Measurements from ENCODE around the gene PYDC2.
"Not testable (repeated sequence)": the region's sequence is repeated elsewhere in the genome, so short reads cannot be mapped to it uniquely, and the experiment has no call there.

The PYDC2 gene

DNA sequence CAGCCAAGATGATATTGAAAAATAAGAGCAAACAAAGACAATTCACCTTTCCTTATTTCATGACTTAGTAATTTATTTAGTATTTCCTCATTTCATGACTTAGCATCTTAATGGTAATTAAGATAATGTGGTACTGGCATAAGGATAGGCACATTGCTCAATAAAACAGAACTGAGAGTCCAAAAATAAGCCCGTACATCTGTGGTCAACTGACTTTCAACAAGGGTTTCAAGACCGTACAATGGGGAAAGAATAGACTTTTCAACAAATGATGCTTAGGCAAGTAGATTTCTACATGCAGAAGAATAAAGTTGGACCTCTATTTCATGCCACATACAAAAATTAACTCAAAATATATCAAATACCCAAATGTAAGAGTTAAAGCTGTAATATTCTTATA is 603 bp upstream of the PYDC2 start:
- in situ Hi-C loops (cut with HindIII; ENCODE audit: low sequenced_read_pairs), result no loop called here

DNA sequence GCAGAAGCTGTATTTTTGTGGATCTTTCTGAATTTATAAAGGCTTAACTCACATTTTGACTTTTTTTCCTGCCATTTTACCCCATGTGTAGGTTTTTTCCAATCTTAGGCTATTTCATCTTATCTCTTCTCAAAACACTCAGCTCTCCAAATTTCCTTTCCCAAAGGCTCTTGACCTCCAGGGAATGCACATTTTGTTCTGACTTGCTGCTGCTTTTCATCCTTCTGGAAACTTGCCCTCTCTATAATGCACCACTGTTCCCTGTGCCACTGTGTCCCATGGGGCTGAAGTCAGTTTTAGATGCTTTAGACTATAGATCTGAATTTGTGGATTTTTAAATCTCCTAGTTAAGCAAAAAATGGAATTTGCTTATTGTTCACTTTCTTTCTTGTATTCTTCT is 9.1 kb downstream of the PYDC2 start:
- in situ Hi-C loops (cut with HindIII; ENCODE audit: low sequenced_read_pairs), result no loop called here

DNA sequence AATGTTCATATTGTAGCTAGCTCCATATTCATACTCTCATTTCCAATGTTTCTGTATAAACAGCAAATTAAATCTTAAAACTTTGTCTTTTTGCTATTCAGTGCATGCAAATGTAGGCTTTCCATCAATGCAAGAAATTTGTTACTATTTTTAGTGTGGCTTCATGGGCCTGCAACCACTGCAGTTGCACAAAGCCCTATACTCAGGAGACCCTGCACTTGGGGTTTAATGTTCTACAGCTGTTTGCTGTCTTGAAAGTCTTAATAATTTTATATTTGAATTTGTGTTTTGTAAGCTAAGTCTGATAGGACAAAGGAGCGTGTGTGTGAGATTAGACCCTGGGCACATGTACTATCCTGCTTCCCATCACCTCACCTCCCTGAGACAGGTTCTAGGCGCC is 9.6 kb downstream of the PYDC2 start:
- in situ Hi-C loops (cut with HindIII; ENCODE audit: low sequenced_read_pairs), result no loop called here

DNA sequence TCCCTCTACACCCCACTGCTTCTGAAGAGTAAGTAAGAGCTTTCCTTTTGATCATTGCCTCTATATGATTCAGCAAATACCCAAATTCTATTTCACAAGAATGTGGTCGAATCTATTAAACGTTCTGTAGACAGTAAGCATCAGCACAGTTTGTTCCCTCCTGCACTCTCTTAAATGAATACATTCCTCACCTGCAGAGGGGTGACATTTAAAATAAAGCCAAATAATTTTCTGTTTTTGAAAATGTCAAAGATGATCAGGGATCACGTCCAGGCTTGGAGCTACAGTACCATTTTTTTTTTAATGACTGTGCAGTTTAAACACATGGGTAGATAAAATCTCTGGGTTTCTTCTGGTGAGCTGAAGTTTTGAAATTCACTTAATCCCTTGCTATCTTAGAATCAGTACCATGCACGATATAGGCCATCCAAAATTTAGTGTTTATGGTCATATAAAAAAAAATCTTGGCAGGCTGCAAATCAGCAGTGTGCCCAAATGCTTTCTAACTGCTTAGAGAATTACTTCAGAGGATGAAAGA is 12.8 kb downstream of the PYDC2 start:
- in situ Hi-C loops (cut with HindIII; ENCODE audit: low sequenced_read_pairs), result no loop called here

DNA sequence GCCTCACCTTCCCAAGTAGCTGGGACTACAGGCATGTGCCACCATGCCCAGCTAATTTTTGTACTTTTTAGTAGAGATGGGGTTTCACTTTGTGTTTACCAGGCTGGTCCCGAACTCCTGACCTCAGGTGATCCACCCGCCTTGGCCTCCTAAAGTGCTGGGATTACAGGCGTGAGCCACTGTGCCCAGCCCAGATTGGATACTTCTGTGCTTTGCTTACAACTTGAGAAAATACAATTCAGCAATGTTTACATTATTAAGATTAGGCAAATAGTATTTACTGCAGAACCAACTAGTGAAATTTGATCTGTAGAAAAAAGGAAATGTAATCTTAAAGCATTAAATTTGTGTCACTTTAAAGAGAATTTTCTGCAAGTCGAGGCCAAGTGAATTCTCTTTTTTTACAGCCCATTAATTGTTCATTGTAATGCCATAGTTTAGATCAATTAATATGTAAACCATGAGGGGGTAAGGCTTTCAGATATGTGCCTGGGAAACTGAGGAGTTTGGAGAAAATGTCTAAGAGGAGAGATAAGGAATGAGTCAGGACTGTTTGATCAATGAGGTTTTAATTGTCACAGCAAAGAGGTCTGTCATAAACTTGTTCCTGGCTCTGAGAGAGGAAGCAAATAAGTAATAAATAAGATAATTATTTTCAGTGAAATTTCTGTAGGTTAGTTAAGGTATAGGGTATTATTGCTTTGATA is 15.3 kb downstream of the PYDC2 start:
- in situ Hi-C loops (cut with HindIII; ENCODE audit: low sequenced_read_pairs), result no loop called here

DNA sequence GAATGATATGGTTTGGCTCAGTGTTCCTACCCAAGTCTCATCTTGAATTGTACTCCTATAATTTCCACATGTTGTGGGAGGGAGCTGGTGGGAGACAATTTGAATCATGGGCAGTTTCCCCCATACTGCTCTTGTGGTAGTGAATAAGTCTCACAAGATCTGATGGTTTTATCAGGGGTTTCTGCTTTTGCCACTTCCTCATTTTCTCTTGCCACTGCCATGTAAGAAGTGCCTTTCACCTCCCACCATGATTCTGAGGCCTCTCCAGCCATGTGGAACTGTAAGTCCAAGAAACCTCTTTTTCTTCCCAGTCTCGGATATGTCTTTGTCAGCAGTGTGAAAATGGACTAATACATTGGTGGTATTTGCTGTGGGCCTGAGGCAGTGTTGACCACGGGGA is 23.0 kb downstream of the PYDC2 start:
- in situ Hi-C loops (cut with HindIII; ENCODE audit: low sequenced_read_pairs), result not testable (repeated sequence)

DNA sequence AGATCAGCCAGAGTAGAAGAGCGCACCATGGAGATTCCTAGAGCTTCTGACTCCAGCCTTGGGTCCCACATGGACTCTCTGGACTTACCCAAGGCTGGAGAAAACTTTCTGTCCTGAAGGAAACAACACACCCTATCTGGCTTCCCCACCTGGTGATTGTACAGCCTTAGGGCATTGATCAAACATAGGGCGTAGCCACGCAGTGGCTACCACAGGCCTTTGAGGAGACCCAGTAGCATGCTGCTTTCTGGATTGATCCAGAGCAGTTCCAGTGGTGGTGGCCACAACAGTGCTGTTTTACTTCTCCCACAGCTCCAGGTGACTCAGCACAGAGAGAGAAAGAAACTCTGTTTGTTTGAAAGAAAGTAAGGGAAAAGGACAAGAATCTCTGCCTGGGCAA is 23.5 kb downstream of the PYDC2 start:
- in situ Hi-C loops (cut with HindIII; ENCODE audit: low sequenced_read_pairs), result no loop called here

DNA sequence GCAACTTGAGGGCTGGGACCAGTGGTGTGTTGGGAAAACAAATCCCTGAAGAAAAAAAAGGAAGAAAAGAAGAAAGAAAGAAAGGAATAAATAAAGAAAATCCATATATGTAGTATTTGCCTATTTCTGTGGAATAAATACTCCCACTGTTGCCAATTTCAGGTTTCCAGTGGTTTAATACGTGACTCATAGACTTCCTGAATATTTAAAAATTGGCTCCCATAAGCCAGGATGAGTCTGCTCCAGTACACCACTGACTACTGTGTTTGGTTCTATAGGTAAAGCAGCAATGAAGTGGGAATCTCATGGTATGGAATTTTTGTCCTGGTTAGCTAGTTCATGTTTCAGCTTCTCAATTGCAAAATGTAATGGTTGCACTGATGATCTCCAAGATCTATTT is 31.6 kb downstream of the PYDC2 start:
- in situ Hi-C loops (cut with HindIII; ENCODE audit: low sequenced_read_pairs), result no loop called here

DNA sequence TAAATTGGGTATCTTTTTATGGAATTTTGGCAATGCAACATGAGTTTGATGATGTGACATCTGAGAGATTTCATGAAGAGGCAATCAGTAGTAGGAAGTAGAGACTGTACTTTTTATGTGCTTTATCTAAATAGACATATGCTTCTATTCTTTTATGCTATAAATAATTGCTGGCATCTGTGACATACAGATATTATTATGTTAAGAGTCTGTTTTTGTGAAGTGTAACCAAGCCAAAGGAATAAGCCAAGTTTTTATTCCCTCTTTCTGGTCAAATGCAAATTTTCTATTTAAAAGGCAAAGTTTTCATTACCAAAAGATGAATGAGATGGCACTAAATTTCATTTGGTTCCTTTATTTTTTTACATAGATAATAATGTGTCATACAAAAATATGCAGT is 32.4 kb downstream of the PYDC2 start:
- in situ Hi-C loops (cut with HindIII; ENCODE audit: low sequenced_read_pairs), result no loop called here

DNA sequence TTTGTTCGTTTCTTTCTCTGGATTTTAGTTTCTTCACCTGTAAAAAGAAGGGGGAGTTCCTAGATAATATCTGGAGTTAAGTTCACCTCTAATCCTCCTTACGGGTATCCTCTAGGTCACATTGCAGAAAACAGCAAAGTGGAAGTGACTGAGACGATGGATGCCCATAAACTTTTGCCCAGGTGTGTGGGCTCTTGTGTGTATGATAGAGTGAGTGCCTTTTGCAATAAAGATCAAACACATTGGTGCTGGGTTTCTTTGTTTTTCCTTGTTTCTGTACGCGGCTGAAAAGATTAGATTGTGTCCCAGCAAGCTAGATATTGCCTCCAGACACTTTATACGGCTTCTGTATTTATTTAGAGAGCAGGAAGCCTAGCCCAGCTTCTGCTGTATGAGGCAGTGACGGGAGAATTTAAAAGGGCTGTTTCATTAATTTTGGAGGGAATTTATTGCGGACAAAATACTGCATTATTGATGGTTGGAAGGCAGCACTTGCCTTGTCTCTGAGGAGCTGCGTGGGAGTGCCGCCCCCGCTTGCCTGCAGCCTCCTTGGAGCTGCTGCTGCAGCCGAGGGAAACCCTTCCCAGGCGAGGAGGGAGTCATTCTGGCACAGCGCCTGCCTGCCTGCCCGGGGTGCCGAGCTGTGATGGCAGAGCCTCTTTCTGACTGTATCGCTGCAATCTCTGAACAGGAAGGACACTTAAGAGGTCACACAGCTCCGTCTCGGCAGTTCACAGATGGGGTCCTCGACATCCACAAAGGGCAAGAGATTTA is 38.5 kb downstream of the PYDC2 start:
- in situ Hi-C loops (cut with HindIII; ENCODE audit: low sequenced_read_pairs), result no loop called here

DNA sequence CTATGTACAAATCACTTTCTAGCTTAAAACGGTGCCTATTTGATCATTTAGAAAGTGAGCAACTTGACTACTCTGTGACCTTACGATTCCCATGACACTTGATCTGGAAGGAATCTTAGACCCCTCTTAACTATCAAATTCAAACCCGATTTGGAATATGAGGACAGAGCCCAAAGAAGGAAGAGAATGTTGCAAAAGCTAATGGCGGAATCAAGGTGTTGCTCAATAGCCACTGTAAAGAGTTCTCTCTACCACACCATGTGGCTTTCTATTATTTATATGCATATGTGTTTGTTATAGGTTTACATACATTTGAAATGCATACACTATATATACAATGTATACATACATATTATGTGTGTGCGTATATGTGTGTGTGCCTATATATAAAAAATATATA is 39.9 kb downstream of the PYDC2 start:
- in situ Hi-C loops (cut with HindIII; ENCODE audit: low sequenced_read_pairs), result no loop called here

DNA sequence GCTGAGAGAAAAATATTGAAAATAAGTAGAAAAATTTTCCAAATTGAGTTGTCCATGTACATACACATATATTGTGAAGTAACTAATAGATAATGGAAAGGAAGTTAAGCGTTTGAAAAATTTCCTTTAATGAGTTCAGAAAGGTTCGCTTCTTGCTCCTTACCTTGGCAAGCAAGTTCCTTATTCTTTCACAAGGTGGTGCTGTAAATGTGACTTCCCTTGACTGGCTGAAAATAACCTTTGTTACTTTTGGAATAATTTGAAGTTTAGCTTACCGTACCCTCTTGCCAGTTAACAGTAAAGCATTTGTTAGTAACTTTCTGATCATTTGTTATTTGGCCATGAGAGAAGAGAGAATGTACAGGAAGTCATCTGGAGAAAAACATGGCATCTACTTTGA is 41.6 kb downstream of the PYDC2 start:
- in situ Hi-C loops (cut with HindIII; ENCODE audit: low sequenced_read_pairs), result no loop called here

DNA sequence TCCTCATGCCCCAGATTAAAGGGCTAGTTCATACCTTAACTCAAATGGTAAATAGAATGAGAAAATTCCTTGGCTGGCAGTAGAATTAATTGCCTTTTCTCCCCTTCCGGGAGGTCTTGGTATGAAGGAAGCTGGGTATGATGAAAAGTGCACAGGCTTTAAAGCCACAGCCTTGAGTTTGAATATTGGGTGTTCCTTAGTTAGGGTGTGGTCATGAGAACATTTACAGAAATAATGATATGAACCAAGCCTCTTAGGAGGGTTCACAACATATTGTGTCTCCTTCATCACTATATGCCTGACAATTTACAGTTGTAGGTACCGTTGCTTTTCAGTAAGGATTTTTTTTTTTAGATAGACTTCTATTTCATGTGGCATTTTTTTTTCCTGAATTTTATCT is 48.1 kb downstream of the PYDC2 start:
- in situ Hi-C loops (cut with HindIII; ENCODE audit: low sequenced_read_pairs), result no loop called here
